ENCODE results near the gene CPD.

DNA sequence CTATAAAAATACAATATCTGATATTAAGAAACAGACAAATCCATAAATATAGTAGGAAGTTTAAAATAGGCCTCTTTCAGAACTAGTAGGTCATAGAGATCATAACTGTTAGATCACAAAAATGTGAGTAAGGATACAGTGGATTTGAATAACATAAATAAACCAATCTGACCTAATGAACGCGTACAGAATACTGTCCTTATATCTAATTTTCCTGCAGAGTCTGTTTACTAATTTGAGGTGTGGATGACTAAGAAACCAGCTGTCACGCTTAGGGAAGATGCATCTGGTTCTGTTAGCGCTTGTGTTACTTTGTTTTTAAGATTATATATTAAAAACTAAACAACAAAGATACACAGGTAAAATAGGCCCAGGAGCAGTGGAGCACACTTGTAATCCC, 14.8 kb downstream of the CPD start:
- TF ChIP-seq, protein P1, sequence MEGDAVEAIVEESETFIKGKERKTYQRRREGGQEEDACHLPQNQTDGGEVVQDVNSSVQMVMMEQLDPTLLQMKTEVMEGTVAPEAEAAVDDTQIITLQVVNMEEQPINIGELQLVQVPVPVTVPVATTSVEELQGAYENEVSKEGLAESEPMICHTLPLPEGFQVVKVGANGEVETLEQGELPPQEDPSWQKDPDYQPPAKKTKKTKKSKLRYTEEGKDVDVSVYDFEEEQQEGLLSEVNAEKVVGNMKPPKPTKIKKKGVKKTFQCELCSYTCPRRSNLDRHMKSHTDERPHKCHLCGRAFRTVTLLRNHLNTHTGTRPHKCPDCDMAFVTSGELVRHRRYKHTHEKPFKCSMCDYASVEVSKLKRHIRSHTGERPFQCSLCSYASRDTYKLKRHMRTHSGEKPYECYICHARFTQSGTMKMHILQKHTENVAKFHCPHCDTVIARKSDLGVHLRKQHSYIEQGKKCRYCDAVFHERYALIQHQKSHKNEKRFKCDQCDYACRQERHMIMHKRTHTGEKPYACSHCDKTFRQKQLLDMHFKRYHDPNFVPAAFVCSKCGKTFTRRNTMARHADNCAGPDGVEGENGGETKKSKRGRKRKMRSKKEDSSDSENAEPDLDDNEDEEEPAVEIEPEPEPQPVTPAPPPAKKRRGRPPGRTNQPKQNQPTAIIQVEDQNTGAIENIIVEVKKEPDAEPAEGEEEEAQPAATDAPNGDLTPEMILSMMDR (conservative IDR thresholded peaks at IDR 0.05 in 1 of 2, IDR thresholded peaks at IDR 0.05 in 1 of 2; ENCODE audit: low read depth in 1 of 2, low read length in 2 of 2): no peak
- TF ChIP-seq EZH2 (IDR thresholded peaks at IDR 0.05; ENCODE audit: low read length, missing control alignments): no peak
